GM21447 (cell line): ENCODE measurements around the gene TESPA1.
A peak's percentile ranks its signal among the peaks of the same experiment; 100 is the strongest.
"Not testable (repeated sequence)": the region's sequence is repeated elsewhere in the genome, so short reads cannot be mapped to it uniquely, and the experiment has no call there.

Experiments
- ATAC-seq: cut with Tn5 transposase; IDR thresholded peaks from one replicate; pipeline ENCODE4 v1.9.1; 2021; ENCODE audit not compliant: unreplicated experiment

TESPA1 gene

GRCh38 chr12:54949073-54949711, 35.4 kb downstream of the TESPA1 start:
- ATAC-seq: no peak

- ATAC-seq: no peak
Observed at GRCh38 chr12:54948171-54948570, 36.4 kb downstream of the TESPA1 start.

DNA sequence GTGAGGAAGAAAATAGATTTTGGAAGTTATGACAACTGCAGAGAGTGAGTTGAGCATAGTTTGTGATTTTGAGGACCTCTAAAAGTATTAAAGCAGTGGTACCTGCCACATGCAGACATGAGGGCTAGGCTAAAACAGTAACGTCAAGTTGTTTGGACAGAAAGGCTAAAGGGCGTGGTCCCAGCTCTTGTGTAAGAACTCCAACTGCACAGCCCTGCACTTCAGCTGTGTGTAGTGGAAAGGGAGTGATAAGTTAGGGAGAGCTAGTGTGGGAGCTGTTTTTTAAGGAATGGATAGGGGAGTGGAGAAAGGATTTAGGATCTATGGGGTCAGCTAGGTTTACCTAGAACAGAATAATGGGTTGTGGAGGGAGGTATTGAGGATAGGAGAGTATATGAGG, 39.5 kb downstream of the TESPA1 start:
- no peak for ATAC-seq

GRCh38 chr12:54943292-54943691, 41.3 kb downstream of the TESPA1 start:
- not testable (repeated sequence) for ATAC-seq

DNA sequence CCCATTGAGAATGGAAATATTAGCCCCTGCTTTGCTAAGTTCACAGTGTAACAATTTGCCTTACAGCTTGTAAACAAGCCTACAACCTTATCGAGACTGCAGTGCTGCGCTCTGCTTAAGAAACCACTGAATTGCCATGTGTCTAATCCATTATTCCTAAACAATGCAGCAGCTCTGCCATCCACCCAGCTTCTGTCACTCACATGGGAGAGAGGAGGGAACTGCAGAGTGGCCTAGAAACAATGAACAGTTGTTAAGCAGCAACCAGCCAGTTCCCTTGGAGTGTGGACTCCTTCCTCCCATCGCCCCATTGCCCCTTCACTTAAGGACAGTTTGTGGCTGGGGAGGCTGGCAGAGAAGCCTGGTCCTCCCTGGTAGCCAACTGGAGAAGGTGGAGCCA, 42.9 kb downstream of the TESPA1 start:
- no peak for ATAC-seq

DNA sequence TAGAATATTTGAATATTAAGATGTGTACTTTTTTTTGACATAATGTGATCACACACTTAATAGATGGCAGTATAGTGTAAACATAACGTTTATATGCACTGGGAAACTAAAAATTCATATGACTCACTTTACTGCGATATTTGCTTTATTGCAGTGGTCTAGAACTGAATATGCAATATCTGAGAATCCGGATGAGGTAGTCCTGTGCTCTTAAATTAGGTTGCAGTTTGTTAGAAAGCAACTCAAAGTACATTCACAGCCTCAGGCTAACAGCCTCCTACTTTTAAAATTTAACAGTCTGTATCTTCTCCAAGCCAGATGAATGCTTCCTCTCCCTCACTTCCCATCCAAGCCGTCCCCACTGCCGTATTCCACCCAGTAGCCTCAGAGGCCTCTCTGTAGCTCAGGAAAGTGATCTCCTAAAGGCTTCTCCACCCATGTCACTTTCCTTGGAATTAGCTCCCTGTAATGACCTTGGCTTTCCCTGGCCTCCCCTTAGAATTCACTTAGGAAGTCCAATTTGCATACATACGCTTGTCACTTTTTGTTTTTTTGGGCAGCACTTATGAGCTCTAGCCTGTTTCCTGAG, 43.7 kb downstream of the TESPA1 start:
- no peak for ATAC-seq

DNA sequence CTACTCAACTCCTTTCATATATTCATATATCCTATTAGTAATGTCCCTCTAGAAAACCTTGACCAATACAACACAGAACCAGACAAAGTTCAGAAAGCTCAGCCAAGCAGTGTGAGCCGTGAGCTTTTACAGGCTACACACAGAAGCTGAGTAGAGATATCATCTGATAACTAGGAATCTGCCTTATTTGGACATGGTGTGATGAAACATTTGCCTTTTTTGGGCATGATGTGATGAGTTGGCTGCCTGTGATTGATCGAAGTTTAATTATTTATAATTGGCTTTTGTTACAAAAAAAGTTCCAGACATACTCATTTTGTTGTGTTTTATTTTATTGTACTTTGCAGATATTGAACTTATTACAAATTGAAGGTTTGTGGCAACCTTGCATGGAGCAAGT, 46.6 kb downstream of the TESPA1 start:
- no peak for ATAC-seq

- no peak for ATAC-seq
Observed at GRCh38 chr12:54937376-54937775, 47.2 kb downstream of the TESPA1 start.

DNA sequence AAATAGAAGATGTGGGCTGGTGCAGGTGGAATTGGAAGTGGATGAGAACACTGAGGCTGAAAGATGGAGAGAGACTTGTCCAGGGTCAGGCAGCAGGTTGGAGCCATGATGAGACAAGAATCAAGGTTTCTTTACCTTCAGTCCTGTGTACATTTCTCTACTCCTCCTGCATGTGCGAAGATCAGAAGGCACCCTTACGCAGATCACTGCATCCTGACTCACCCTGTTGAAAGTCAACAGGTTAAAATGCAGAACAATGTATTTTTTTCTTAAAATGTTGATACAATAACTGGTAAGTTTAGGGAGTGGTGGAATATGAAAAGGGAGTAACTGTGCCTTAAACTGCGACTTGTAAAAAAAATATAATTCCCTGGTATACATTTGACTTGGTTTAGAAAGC, 47.8 kb downstream of the TESPA1 start:
- no peak for ATAC-seq

- peak; percentile 94 for ATAC-seq
Observed at GRCh38 chr12:54935235-54935951, 49.2 kb downstream of the TESPA1 start.

GRCh38 chr12:54934419-54934818, 50.1 kb downstream of the TESPA1 start:
- ATAC-seq: no peak

DNA sequence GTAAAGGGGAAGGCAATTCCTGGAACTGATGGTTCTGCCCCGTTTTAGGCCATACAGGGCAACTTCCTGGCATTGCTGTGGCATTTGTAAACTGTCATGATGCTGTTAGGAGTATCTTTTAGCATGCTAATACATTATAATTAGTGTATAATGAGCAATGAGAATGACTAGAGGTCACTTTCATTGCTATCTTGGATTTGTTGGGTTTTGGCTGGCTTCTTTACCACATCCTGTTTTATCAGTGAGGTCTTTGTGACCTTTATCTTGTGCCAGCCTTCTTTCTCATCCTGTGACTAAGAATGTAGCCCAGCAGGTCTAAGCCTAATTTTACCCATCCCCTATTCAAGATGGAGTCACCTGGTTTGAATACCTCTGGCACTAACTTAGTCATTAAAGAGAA, 51.2 kb downstream of the TESPA1 start:
- ATAC-seq: no peak

- ATAC-seq: no peak
Observed at GRCh38 chr12:54932691-54933090, 51.9 kb downstream of the TESPA1 start.

GRCh38 chr12:54932038-54932437, 52.5 kb downstream of the TESPA1 start:
- no peak for ATAC-seq

DNA sequence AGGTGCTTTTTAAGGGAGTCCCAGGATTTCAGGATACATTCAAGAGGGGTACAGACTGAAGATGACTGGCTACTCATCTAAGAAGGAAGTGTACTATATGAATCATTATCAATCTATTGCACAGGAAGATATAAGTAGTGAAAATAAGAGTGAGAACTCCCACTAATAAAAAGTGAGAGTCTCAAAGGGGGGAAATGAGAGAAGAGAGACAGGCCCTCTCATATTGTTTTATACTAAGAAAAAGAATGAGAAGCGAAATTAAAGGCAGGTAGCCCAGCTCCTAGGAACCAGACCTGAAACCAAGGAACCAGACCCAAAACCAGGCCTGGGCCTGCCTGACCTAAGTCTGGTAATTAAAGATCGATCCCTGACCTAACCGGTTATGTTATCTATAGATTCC, 54.6 kb downstream of the TESPA1 start:
- no peak for ATAC-seq

DNA sequence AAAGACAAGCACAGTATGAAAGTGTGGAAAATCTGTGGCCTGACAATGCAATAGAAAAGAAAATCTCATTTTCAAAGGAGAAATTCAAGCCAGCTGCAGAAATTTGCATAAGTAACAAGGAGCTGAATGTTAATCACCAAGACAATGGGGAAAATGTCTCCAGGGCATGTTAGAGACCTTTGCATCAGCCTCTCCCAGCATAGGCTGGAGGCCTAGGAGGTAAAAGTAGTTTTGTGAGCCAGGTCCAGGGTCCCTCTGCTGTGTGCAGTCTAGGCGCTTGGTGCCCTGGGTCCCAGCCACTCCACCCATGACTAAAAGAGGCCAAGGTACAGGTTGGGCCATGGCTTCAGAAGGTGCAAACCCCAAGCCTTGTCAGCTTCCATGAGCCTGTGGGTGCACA, 58.3 kb downstream of the TESPA1 start:
- no peak for ATAC-seq

DNA sequence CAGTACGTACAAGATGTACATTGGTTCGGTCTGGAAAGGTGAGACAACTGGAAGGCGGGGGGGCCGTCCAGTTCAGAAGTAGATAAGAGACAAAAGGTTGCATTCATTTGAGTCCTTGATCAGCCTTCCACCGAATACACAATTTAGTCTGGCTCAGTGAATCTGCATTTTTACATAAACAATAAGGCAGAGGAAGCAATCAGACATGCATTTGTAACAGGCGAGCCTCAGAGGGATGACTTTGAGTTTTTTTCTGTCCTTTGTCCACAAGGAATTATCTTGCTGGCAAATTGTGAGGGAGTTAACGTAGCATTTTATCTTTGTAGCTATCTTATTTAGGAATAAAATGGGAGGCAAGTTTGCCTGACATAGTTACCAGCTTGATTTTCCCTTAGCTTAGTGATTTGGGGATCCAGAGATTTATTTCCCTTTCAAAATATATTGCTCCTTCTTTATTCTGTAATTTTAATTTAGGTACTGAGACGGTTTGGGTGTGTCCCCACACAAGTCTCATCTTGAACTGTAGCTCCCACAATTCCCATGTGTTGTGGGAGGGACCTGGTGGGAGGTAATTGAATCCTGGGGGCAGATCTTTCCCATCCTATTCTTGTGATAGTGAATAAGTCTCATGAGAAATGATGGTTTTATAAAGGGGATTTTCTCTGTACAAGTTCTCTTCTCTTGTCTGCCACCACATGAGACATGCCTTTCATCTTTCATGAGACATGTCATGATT, 59.4 kb downstream of the TESPA1 start:
- no peak for ATAC-seq

DNA sequence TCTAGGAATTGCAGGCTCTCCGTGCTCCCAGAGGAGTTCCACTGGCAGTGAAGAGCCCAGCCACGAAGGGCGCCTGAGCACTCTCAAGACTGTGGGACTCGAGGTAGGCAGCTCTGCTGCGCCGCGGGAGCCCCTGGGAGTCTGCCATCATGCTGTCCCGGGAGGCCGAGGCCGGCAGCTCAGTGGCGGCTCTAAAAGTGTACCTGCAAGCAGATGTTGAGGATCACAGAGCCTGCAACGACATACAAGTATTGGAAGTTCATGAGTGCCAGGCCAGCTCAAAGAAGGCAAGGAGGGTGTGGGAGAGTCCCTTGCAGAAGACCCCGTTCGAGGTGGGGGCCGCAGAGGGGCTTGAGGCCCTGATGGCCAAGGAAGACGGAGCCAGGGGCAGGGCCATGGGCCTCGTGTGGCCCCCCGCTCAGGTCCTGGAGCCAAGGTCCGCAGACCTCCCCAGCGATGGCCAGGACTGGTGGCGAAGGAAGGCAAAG, 67.5 kb downstream of the TESPA1 start:
- no peak for ATAC-seq
